ENCODE results near the gene CCDC92. TPM values are rescaled to one million over a fixed set of nuclear protein-coding genes. Genes with fewer than 3 reads are reported as not detected.

CCDC92 gene
- total RNA-seq, 1 donor from 2014 or later, result 74.7 TPM

DNA sequence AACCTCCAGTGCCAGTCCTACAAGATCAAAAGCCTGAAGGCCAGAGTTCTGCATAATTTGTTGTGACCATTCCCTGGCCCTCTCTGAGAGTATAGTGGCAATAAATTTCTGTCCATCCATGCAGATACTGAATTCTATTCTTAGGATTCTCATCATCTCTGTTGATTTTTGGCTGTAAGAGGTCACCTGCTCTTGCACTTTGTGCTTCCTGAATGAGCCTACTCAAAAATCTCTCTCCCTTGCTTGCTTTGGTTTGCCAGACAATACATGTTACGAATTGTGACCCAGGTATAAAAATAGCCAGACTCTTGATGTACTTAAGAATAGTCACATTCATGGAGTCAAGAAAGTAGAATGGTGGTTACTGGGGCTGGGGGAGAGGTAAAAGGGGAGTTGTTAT, 17.1 kb upstream of the CCDC92 start:
- H3K4me3 Mint-ChIP-seq (ENCODE audit: unreplicated experiment), result no peak overlapping the region
- peaks cover 23% of the 10 kb centered on the region for H3K36me3 Mint-ChIP-seq (ENCODE audit: low read depth)
- no peaks in the 10 kb centered on the region for H3K27me3 Mint-ChIP-seq (ENCODE audit: low read depth)
- peaks cover 54% of the 10 kb centered on the region for H3K4me1 Mint-ChIP-seq (ENCODE audit: low read depth)
- no peak overlapping the region for H3K27ac Mint-ChIP-seq (ENCODE audit: unreplicated experiment)
- DNase-seq (ENCODE audit: low spot score), result no peak
- no peaks in the 10 kb centered on the region for H3K9me3 Mint-ChIP-seq (ENCODE audit: low read depth)
- TF ChIP-seq, protein P1, sequence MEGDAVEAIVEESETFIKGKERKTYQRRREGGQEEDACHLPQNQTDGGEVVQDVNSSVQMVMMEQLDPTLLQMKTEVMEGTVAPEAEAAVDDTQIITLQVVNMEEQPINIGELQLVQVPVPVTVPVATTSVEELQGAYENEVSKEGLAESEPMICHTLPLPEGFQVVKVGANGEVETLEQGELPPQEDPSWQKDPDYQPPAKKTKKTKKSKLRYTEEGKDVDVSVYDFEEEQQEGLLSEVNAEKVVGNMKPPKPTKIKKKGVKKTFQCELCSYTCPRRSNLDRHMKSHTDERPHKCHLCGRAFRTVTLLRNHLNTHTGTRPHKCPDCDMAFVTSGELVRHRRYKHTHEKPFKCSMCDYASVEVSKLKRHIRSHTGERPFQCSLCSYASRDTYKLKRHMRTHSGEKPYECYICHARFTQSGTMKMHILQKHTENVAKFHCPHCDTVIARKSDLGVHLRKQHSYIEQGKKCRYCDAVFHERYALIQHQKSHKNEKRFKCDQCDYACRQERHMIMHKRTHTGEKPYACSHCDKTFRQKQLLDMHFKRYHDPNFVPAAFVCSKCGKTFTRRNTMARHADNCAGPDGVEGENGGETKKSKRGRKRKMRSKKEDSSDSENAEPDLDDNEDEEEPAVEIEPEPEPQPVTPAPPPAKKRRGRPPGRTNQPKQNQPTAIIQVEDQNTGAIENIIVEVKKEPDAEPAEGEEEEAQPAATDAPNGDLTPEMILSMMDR (IDR thresholded peaks at IDR 0.05), result no peak

DNA sequence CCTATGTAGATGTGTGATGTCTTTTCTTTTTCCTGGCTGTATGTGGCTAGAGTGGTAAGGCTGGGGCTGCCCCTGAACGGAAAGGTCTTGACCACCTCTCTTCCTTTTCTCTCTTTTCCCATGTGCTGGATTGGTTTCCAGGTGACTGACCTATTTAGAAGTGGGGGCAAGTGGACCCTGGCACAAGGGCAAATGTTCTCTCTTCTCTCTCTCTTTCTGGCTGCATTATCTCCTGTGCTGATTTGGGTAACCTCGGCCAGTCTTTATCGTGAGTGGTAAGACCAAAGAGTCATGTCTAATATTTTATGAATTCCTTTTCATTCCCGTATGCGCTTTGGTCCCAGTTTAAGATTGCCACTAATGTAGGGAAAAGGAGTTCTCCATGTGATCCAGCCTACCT, 16.5 kb upstream of the CCDC92 start:
- H3K27me3 Mint-ChIP-seq (ENCODE audit: low read depth), result no peaks in the 10 kb centered on the region
- no peak overlapping the region for H3K27ac Mint-ChIP-seq (ENCODE audit: unreplicated experiment)
- H3K36me3 Mint-ChIP-seq (ENCODE audit: low read depth), result peaks cover 23% of the 10 kb centered on the region
- H3K4me3 Mint-ChIP-seq (ENCODE audit: unreplicated experiment), result no peak overlapping the region
- no peak for DNase-seq (ENCODE audit: low spot score)
- TF ChIP-seq, protein P1 (IDR thresholded peaks at IDR 0.05), result no peak
- H3K4me1 Mint-ChIP-seq (ENCODE audit: low read depth), result peaks cover 56% of the 10 kb centered on the region
- no peaks in the 10 kb centered on the region for H3K9me3 Mint-ChIP-seq (ENCODE audit: low read depth)

DNA sequence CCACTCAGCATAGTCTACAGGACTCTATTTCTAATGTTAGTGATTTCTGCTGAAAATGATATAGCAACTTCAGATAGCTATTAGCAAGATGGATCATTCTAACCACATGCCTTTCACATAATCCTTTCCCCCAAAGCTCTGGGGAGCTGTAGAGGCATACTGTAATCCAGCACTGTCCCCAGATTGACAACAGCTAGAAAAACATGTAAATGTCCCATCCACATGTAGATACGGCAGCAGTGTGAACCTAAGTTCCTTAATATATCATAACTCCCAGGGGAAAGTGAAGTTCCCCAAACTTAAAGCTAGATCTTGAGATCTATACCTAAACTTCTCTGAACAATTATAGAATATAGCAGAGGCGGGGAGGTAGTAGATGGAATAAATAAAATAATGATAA, 14.4 kb upstream of the CCDC92 start:
- Mint-ChIP-seq H3K27me3 (ENCODE audit: low read depth) (no peaks in the 10 kb centered on the region), H3K4me1 (ENCODE audit: low read depth) (peaks cover 55% of the 10 kb centered on the region), H3K36me3 (ENCODE audit: low read depth) (peaks cover 18% of the 10 kb centered on the region), H3K4me3 (ENCODE audit: unreplicated experiment) (no peak overlapping the region), H3K27ac (ENCODE audit: unreplicated experiment) (peak overlapping the region; percentile 79), H3K9me3 (ENCODE audit: low read depth) (no peaks in the 10 kb centered on the region)
- TF ChIP-seq, protein P1 (IDR thresholded peaks at IDR 0.05), result no peak
- no peak for DNase-seq (ENCODE audit: low spot score)

DNA sequence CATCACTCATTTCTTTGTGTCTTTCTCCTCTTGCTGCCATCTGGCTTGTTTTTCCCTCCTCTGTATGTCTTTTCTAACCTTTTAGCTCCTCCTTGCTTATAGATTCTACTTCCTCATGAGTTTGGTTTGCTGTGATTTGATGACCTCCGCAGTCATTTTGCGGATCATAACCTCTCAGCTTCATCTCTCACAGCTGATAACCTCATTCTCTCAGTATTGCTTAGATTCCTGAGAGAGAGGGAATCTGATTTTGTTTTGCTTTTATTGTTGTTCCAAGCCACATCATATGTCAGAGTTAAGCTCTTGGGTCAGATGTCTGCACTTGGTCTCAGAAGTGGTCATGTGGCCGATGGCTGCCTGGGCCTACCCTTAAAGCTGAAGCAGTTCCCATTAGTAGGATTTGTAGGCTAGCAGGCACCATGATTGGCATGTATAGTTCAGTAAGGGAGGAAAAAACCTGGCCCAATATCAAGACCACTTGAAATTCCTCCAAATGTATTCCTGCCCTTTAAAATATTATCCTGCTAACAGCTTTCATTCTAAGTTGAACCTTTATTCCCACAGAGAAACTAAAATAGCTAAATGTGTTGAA, 13.8 kb upstream of the CCDC92 start:
- peak overlapping the region; percentile 79 for H3K27ac Mint-ChIP-seq (ENCODE audit: unreplicated experiment)
- no peak overlapping the region for H3K4me3 Mint-ChIP-seq (ENCODE audit: unreplicated experiment)
- H3K4me1 Mint-ChIP-seq (ENCODE audit: low read depth), result peaks cover 55% of the 10 kb centered on the region
- TF ChIP-seq, protein P1 (IDR thresholded peaks at IDR 0.05), result no peak
- no peaks in the 10 kb centered on the region for H3K9me3 Mint-ChIP-seq (ENCODE audit: low read depth)
- peaks cover 18% of the 10 kb centered on the region for H3K36me3 Mint-ChIP-seq (ENCODE audit: low read depth)
- H3K27me3 Mint-ChIP-seq (ENCODE audit: low read depth), result no peaks in the 10 kb centered on the region
- no peak for DNase-seq (ENCODE audit: low spot score)

DNA sequence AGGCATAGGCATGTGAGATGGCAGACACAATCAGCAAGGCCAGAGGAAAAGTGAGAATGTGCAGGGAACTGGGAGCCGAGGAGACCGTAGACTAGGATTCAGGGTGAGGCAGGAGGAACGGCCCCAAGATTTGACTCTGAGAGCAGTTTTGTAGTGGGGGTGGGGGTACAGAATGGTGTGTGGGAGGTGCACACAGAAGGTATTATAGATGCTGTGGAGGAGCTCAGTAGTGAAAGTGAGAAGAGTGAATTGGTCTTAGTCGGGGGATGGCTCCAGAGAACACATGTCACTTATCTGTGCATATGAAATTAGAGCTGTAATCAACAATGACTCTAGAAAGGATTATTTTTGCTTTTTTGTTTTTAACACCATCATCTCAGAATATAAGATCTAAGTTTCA, 12.3 kb upstream of the CCDC92 start:
- TF ChIP-seq, protein P1 (IDR thresholded peaks at IDR 0.05), result no peak
- peaks cover 43% of the 10 kb centered on the region for H3K4me1 Mint-ChIP-seq (ENCODE audit: low read depth)
- H3K36me3 Mint-ChIP-seq (ENCODE audit: low read depth), result peaks cover 19% of the 10 kb centered on the region
- peak overlapping the region; percentile 24 for H3K27ac Mint-ChIP-seq (ENCODE audit: unreplicated experiment)
- no peaks in the 10 kb centered on the region for H3K27me3 Mint-ChIP-seq (ENCODE audit: low read depth)
- H3K4me3 Mint-ChIP-seq (ENCODE audit: unreplicated experiment), result no peak overlapping the region
- H3K9me3 Mint-ChIP-seq (ENCODE audit: low read depth), result no peaks in the 10 kb centered on the region
- no peak for DNase-seq (ENCODE audit: low spot score)
